H1 (cell line): ENCODE data around the gene KLHL8. TPM values are rescaled to one million over a fixed set of nuclear protein-coding genes. Genes with fewer than 3 reads are reported as not detected.
A peak's percentile ranks its signal among the peaks of the same experiment; 100 is the strongest.

ENCODE experiments used
- CTCF ChIA-PET: fragments of 300-600 bp; sonication (Branson Sonifier 250); formaldehyde crosslinking; loops from one replicate; lab custom pipeline; 2021; ENCODE audit not compliant: partially characterized antibody; lab: Charles Lee
- POLR2A ChIA-PET: fragments of 300-600 bp; sonication (Branson Sonifier 250); formaldehyde crosslinking; loops from one replicate; lab custom pipeline; 2021; ENCODE audit warnings: inconsistent platforms; ENCODE audit not compliant: partially characterized antibody; lab: Charles Lee
- DNase-seq, 2 experiments: peaks; one replicate each; pipeline versions ENCODE4 v3.0.0 to v3.0.0-alpha.2; 2010 to 2022; ENCODE audit warnings: low spot score in 2 of 2, low read depth in 1 of 2, mixed read lengths in 1 of 2
- FAIRE-seq: peaks from 2 replicates; lab custom pipeline; 2011; peaks lifted over from hg19 to GRCh38; lab: Jason Lieb, UNC
- H2AFZ ChIP-seq: 2 replicates; pipeline ENCODE4 v1.8.1; 2012; ENCODE audit warnings: low read length, inconsistent platforms
- H2AK5ac ChIP-seq: 2 replicates; pipeline ENCODE4 v1.6.1; 2013; ENCODE audit warnings: low read depth, low read length
- H2BK120ac ChIP-seq: replicated peaks from 2 replicates; pipeline ENCODE3; 2013; ENCODE audit warnings: low read depth, low read length, inconsistent platforms
- H2BK12ac ChIP-seq: 2 replicates; pipeline ENCODE4 v1.6.1; 2013; ENCODE audit warnings: low read depth, low read length
- H2BK15ac ChIP-seq: 2 replicates; pipeline ENCODE4 v1.6.1; 2013; ENCODE audit warnings: low read length
- H2BK20ac ChIP-seq: 2 replicates; pipeline ENCODE4 v1.6.1; 2013; ENCODE audit warnings: low read length
- H2BK5ac ChIP-seq: 2 replicates; pipeline ENCODE4 v1.6.1; 2013; ENCODE audit warnings: low read depth, low read length
- H3K14ac ChIP-seq: 2 replicates; pipeline ENCODE4 v1.6.1; 2013; ENCODE audit warnings: inconsistent platforms; ENCODE audit not compliant: insufficient read length
- H3K18ac ChIP-seq: 2 replicates; pipeline ENCODE4 v1.6.1; 2013; ENCODE audit warnings: low read length; ENCODE audit errors: extremely low read depth
- H3K23ac ChIP-seq: 2 replicates; pipeline ENCODE4 v1.6.1; 2013; ENCODE audit warnings: inconsistent platforms; ENCODE audit not compliant: insufficient read length
- H3K23me2 ChIP-seq: 2 replicates; pipeline ENCODE4 v1.6.1; 2013; ENCODE audit warnings: low read depth, low read length
- H3K27ac ChIP-seq: 2 replicates; pipeline ENCODE4 v1.6.1; 2011; ENCODE audit warnings: low read depth, low read length, inconsistent platforms
- H3K27me3 ChIP-seq, 4 experiments: replicated peaks in 1 of 4; 1 replicate in 1 of 4; 2 replicates in 3 of 4; pipeline versions ENCODE4 v1.6.1 to v1.8.1; 2011 to 2013; ENCODE audit warnings: low read length in 3 of 4, mild to moderate bottlenecking in 3 of 4, inconsistent platforms in 2 of 4, mixed read lengths in 2 of 4, moderate library complexity in 1 of 4; ENCODE audit not compliant: control insufficient read depth in 3 of 4, insufficient read depth in 3 of 4; ENCODE audit errors: extremely low read depth in 1 of 4
- H3K36me3 ChIP-seq, 4 experiments: 2 replicates each; pipeline versions ENCODE4 v1.6.1 to v1.8.1; 2011 to 2013; ENCODE audit warnings: mild to moderate bottlenecking in 4 of 4, low read length in 3 of 4, moderate library complexity in 2 of 4, control low read depth in 1 of 4, inconsistent platforms in 1 of 4; ENCODE audit not compliant: insufficient read depth in 4 of 4, control insufficient read depth in 2 of 4
- H3K4ac ChIP-seq: replicated peaks from 2 replicates; pipeline ENCODE3; 2013; ENCODE audit warnings: low read length, low read depth, mixed read lengths, inconsistent platforms; ENCODE audit not compliant: insufficient read length
- H3K4me1 ChIP-seq, 4 experiments: replicated peaks in 1 of 4; 1 replicate in 1 of 4; 2 replicates in 3 of 4; pipeline versions ENCODE4 v1.6.1 to v1.8.1; 2011 to 2013; ENCODE audit warnings: low read length in 3 of 4, inconsistent platforms in 2 of 4, mixed read lengths in 1 of 4; ENCODE audit not compliant: insufficient read depth in 4 of 4, control insufficient read depth in 3 of 4
- H3K4me2 ChIP-seq, 2 experiments: 2 replicates each; pipeline versions ENCODE4 v1.6.1 to v1.8.1; 2011 to 2013; ENCODE audit warnings: low read depth in 2 of 2, low read length in 2 of 2, control low read depth in 1 of 2, inconsistent platforms in 1 of 2, mild to moderate bottlenecking in 1 of 2; ENCODE audit not compliant: insufficient read depth in 1 of 2
- H3K4me3 ChIP-seq, 4 experiments: fragments of 200-600, 300-600 bp in 1 of 4; sonication (generic), shearing (Covaris generic), sonication (Bioruptor Twin) in 1 of 4; 2 replicates each; pipeline versions ENCODE4 v1.5.1 to v1.8.1; 2011 to 2016; ENCODE audit warnings: low read length in 4 of 4, low read depth in 3 of 4, control low read depth in 2 of 4, inconsistent platforms in 2 of 4, mild to moderate bottlenecking in 2 of 4, mixed read lengths in 1 of 4, moderate library complexity in 1 of 4; ENCODE audit not compliant: insufficient read depth in 2 of 4; ENCODE audit errors: extremely low read depth in 1 of 4
- H3K56ac ChIP-seq: replicated peaks from 2 replicates; pipeline ENCODE3; 2013; ENCODE audit warnings: low read depth, mild to moderate bottlenecking, mixed read lengths, low read length, inconsistent platforms; ENCODE audit not compliant: insufficient read length
- H3K79me1 ChIP-seq: 2 replicates; pipeline ENCODE4 v1.6.1; 2013; ENCODE audit warnings: low read depth, low read length, control low read depth
- H3K79me2 ChIP-seq, 2 experiments: 2 replicates each; pipeline versions ENCODE4 v1.6.1 to v1.8.1; 2012 to 2013; ENCODE audit warnings: low read length in 2 of 2, mild to moderate bottlenecking in 2 of 2, inconsistent platforms in 1 of 2; ENCODE audit not compliant: insufficient read depth in 2 of 2, control insufficient read depth in 1 of 2
- H3K9ac ChIP-seq, 4 experiments: replicated peaks in 1 of 4; 1 replicate in 1 of 4; 2 replicates in 3 of 4; pipeline versions ENCODE4 v1.6.1 to v1.8.1; 2011 to 2013; ENCODE audit warnings: low read depth in 3 of 4, low read length in 3 of 4, control low read depth in 2 of 4, mild to moderate bottlenecking in 2 of 4, moderate library complexity in 2 of 4, inconsistent platforms in 1 of 4; ENCODE audit errors: extremely low read depth in 1 of 4
- H3K9me3 ChIP-seq, 2 experiments: 2 replicates each; pipeline versions ENCODE4 v1.6.1 to v1.8.1; 2012 to 2013; ENCODE audit warnings: mild to moderate bottlenecking in 2 of 2, moderate library complexity in 2 of 2, control low read depth in 1 of 2, inconsistent platforms in 1 of 2, low read depth in 1 of 2, low read length in 1 of 2, mixed read lengths in 1 of 2; ENCODE audit not compliant: insufficient read depth in 2 of 2
- H4K20me1 ChIP-seq, 2 experiments: replicated peaks in 1 of 2; 2 replicates each; pipeline versions ENCODE3 to v1.8.1; 2011 to 2013; ENCODE audit warnings: inconsistent platforms in 2 of 2, low read length in 2 of 2, mild to moderate bottlenecking in 1 of 2; ENCODE audit not compliant: insufficient read depth in 2 of 2, control insufficient read depth in 1 of 2
- H4K5ac ChIP-seq: 2 replicates; pipeline ENCODE4 v1.6.1; 2013; ENCODE audit warnings: low read length, low read depth, mixed read lengths, inconsistent platforms; ENCODE audit not compliant: insufficient read length
- H4K8ac ChIP-seq: 2 replicates; pipeline ENCODE4 v1.8.0; 2013; ENCODE audit warnings: mild to moderate bottlenecking, moderate library complexity, low read length, inconsistent platforms; ENCODE audit not compliant: insufficient read depth; ENCODE audit errors: extremely low read depth
- H4K91ac ChIP-seq: replicated peaks from 2 replicates; pipeline ENCODE3; 2013; ENCODE audit warnings: low read length, mixed read lengths, inconsistent platforms; ENCODE audit not compliant: insufficient read length
- POLR2A ChIP-seq, 2 experiments: IDR thresholded peaks; 1 replicate in 1 of 2; 2 replicates in 1 of 2; pipeline ENCODE4 v1.6.1; 2011; ENCODE audit warnings: low read depth in 2 of 2, low read length in 2 of 2, mild to moderate bottlenecking in 2 of 2; ENCODE audit errors: control extremely low read depth in 1 of 2
- RAD21 ChIP-seq, 2 experiments: IDR thresholded peaks in 1 of 2; conservative IDR thresholded peaks in 1 of 2; 2 replicates each; pipeline ENCODE4 v1.6.1; 2011; ENCODE audit warnings: low read depth in 2 of 2, low read length in 2 of 2, improper control_type of control experiment in 1 of 2, inconsistent platforms in 1 of 2, mild to moderate bottlenecking in 1 of 2, moderate library complexity in 1 of 2
- WGBS, 2 experiments: shearing (Covaris generic) in 1 of 2; methylation state at CpG; one replicate each; pipeline versions ENCODE4 v1.1.6 to v1.1.7; 2013 to 2015; ENCODE audit warnings: low lambda C conversion rate in 2 of 2, mixed read lengths in 2 of 2, inconsistent platforms in 1 of 2, low coverage in 1 of 2, missing lambda C conversion rate in 1 of 2; ENCODE audit not compliant: insufficient replicate concordance in 2 of 2, insufficient coverage in 1 of 2, insufficient read length in 1 of 2; ENCODE audit errors: extremely low coverage in 1 of 2, missing lambda C conversion rate in 1 of 2; 5-methylcytosine and 5-hydroxymethylcytosine counted together
- polyA plus RNA-seq, 7 experiments: library from polyadenylated mRNA; depleted of rRNA in 3 of 7; stranded (reverse) in 5 of 7; unstranded in 2 of 7; fragments of >200 nt in 5 of 7; fragments of 200-250 nt in 2 of 7; gene quantifications; 1 replicate in 5 of 7; 2 replicates in 1 of 7; 4 replicates in 1 of 7; pipeline versions ENCODE4 v1.2.1 to v1.2.3, GENCODE V29; 2011 to 2013; ENCODE audit warnings: missing spikeins in 2 of 7, mixed read lengths in 2 of 7
- total RNA-seq: library from RNA; stranded (reverse); fragmentation: NEBNext Ultra II Directional; extraction: Animal tissue kit (Norgen Biotek cat#: 25700); gene quantifications from 2 replicates; pipeline ENCODE4 v1.2.1, GENCODE V29; 2021

KLHL8 gene
- total and polyA plus RNA-seq, 2 of the 8 experiments (the other 6 are each of a cell fraction or from before 2014, with no cell fraction given): 0.94 to 8.1 TPM

DNA sequence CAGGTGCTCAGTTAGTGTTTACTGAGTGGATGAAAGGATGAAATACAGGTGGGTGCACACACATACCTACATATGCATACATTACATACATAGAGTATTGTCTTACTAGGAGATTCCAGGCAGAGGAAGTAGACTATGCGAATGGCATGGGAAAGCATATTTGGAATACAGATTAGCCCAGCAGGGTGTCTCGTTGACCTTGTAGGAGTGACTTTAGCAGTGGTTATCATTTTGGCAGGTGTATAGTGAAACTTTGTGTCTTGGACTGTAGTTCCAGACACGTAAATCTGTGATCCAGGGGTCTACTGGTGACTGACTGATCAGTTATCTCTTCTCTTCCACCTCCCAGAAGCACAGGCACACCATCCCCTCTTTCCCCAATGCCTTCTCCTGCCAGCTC is 86.3 kb downstream of the KLHL8 start:
- TF ChIP-seq POLR2A (IDR thresholded peaks at IDR 0.05; ENCODE audit: control extremely low read depth in 1 of 2, low read depth in 2 of 2, low read length in 2 of 2) (0 out of 3 replicates have a peak, but pooled peaks of 1 of the 2 experiments have one; percentile 11), RAD21 (IDR thresholded peaks at IDR 0.05 in 1 of 2, conservative IDR thresholded peaks at IDR 0.05 in 1 of 2; ENCODE audit: low read depth in 2 of 2, low read length in 2 of 2) (no peak)
- H2BK12ac ChIP-seq: no peak overlapping the region
- H4K5ac ChIP-seq: no peak overlapping the region
- H2BK5ac ChIP-seq: no peak overlapping the region
- no peak overlapping the region for H4K8ac ChIP-seq
- FAIRE-seq (no peak), DNase-seq (no peak)
- no peaks in the 10 kb centered on the region for H3K4me1 ChIP-seq
- no peak overlapping the region for H3K4me2 ChIP-seq
- H3K4ac ChIP-seq: no peak overlapping the region
- no peak overlapping the region for H2AFZ ChIP-seq
- no peak overlapping the region for H3K27ac ChIP-seq
- H4K91ac ChIP-seq: no peak overlapping the region
- POLR2A ChIA-PET: no interaction called here
- H3K36me3 ChIP-seq: peaks cover 20 to 77% (median 51%) of the 10 kb centered on the region in 4 experiments
- no peak overlapping the region for H3K14ac ChIP-seq
- CTCF ChIA-PET: interaction anchor here (1.0 to 2.6 kb wide), 5 partner anchors 9 to 231 kb away, joined by 3 to 11 read pairs (median 3); no protein-coding TSS in a partner anchor
- no peak overlapping the region for H3K56ac ChIP-seq
- no peak overlapping the region for H3K23ac ChIP-seq
- H3K9ac ChIP-seq: no peak overlapping the region
- 88% methylated on average over 3 of the region's 3 CpGs; no CpG with 5 or more reads in 1 of the 2 experiments for WGBS, 2 experiments
- no peaks in the 10 kb centered on the region for H3K9me3 ChIP-seq
- no peak overlapping the region for H3K4me3 ChIP-seq
- no peaks in the 10 kb centered on the region for H3K23me2 ChIP-seq
- no peak overlapping the region for H3K18ac ChIP-seq
- H3K79me2 ChIP-seq: no peaks in the 10 kb centered on the region
- H2AK5ac ChIP-seq: no peak overlapping the region
- H2BK20ac ChIP-seq: no peak overlapping the region
- H3K27me3 ChIP-seq: no peaks in the 10 kb centered on the region
- H2BK120ac ChIP-seq: no peak overlapping the region
- no peaks in the 10 kb centered on the region for H3K79me1 ChIP-seq
- H2BK15ac ChIP-seq: no peak overlapping the region
- H4K20me1 ChIP-seq: peaks cover 0 to 1% of the 10 kb centered on the region in 2 experiments
